ENCODE results near the gene ANO2. TPM values are rescaled to one million over a fixed set of nuclear protein-coding genes. Genes with fewer than 3 reads are reported as not detected.
A peak's percentile ranks its signal among the peaks of the same experiment; 100 is the strongest.

The ANO2 gene
- total RNA-seq, result not detected

- H3K4me1 Mint-ChIP-seq (ENCODE audit: low read depth), result peaks cover 2% of the 10 kb centered on the region
- H3K27me3 Mint-ChIP-seq (ENCODE audit: low read depth), result peaks cover 66% of the 10 kb centered on the region
- no peaks in the 10 kb centered on the region for H3K36me3 Mint-ChIP-seq (ENCODE audit: insufficient read depth)
- DNase-seq (no peak), ATAC-seq (peak in 1 of 2 donors; percentile 62)
- H3K9me3 Mint-ChIP-seq, result no peaks in the 10 kb centered on the region
- H3K4me3 Mint-ChIP-seq, result no peak within 1 kb of the TSS
These were observed at the start of gene ANO2 for GRCh38 chr12:5945071-5946008. Gene ANO2 (minus strand): TSS chr12:5945259. CDS start chr12:5945217, 42 bp downstream.

- no peaks in the 10 kb centered on the region for H3K9me3 Mint-ChIP-seq
- no peak overlapping the region for H3K4me3 Mint-ChIP-seq
- H3K36me3 Mint-ChIP-seq (ENCODE audit: insufficient read depth), result no peaks in the 10 kb centered on the region
- peaks cover 7% of the 10 kb centered on the region for H3K27me3 Mint-ChIP-seq (ENCODE audit: low read depth)
- H3K4me1 Mint-ChIP-seq (ENCODE audit: low read depth), result no peaks in the 10 kb centered on the region
- ATAC-seq, result no peak
- no peak for DNase-seq
These were observed 44.6 kb upstream of the ANO2 start for GRCh38 chr12:5989621-5990020.

GRCh38 chr12:5988659-5989116 is 43.6 kb upstream of the ANO2 start:
- no peak overlapping the region for H3K4me3 Mint-ChIP-seq
- ATAC-seq, result peak; percentile 89 to 93
- H3K9me3 Mint-ChIP-seq, result no peaks in the 10 kb centered on the region
- H3K36me3 Mint-ChIP-seq (ENCODE audit: insufficient read depth), result no peaks in the 10 kb centered on the region
- DNase-seq, result peak; percentile 59
- H3K4me1 Mint-ChIP-seq (ENCODE audit: low read depth), result no peaks in the 10 kb centered on the region
- no peaks in the 10 kb centered on the region for H3K27me3 Mint-ChIP-seq (ENCODE audit: low read depth)

GRCh38 chr12:5988088-5988487 is 43.0 kb upstream of the ANO2 start:
- ATAC-seq (no peak), DNase-seq (no peak)
- Mint-ChIP-seq H3K4me1 (ENCODE audit: low read depth) (no peaks in the 10 kb centered on the region), H3K9me3 (no peaks in the 10 kb centered on the region), H3K4me3 (no peak overlapping the region), H3K27me3 (ENCODE audit: low read depth) (no peaks in the 10 kb centered on the region), H3K36me3 (ENCODE audit: insufficient read depth) (no peaks in the 10 kb centered on the region)

GRCh38 chr12:5987573-5987972 is 42.5 kb upstream of the ANO2 start:
- Mint-ChIP-seq H3K4me1 (ENCODE audit: low read depth) (no peaks in the 10 kb centered on the region), H3K4me3 (no peak overlapping the region), H3K36me3 (ENCODE audit: insufficient read depth) (no peaks in the 10 kb centered on the region), H3K27me3 (ENCODE audit: low read depth) (no peaks in the 10 kb centered on the region), H3K9me3 (no peaks in the 10 kb centered on the region)
- ATAC-seq, result no peak
- DNase-seq, result no peak

- Mint-ChIP-seq H3K9me3 (no peaks in the 10 kb centered on the region), H3K27me3 (ENCODE audit: low read depth) (peaks cover 3% of the 10 kb centered on the region)
- no peak for ATAC-seq
These were observed 40.4 kb upstream of the ANO2 start for GRCh38 chr12:5985471-5985870.

GRCh38 chr12:5984873-5985272 is 39.8 kb upstream of the ANO2 start:
- ATAC-seq, result no peak
- H3K4me3 Mint-ChIP-seq, result no peak overlapping the region
- H3K4me1 Mint-ChIP-seq (ENCODE audit: low read depth), result no peaks in the 10 kb centered on the region
- H3K27me3 Mint-ChIP-seq (ENCODE audit: low read depth), result peaks cover 3% of the 10 kb centered on the region
- H3K9me3 Mint-ChIP-seq, result no peaks in the 10 kb centered on the region
- H3K36me3 Mint-ChIP-seq (ENCODE audit: insufficient read depth), result no peaks in the 10 kb centered on the region
- no peak for DNase-seq

More at GRCh38 chr12:5985471-5985870, 40.4 kb upstream of the ANO2 start:
- Mint-ChIP-seq H3K4me1 (ENCODE audit: low read depth) (no peaks in the 10 kb centered on the region), H3K4me3 (no peak overlapping the region), H3K36me3 (ENCODE audit: insufficient read depth) (no peaks in the 10 kb centered on the region)
- DNase-seq, result no peak

- no peak for ATAC-seq
- no peak for DNase-seq
- no peaks in the 10 kb centered on the region for H3K4me1 Mint-ChIP-seq (ENCODE audit: low read depth)
- no peaks in the 10 kb centered on the region for H3K9me3 Mint-ChIP-seq
- H3K4me3 Mint-ChIP-seq, result no peak overlapping the region
- H3K36me3 Mint-ChIP-seq (ENCODE audit: insufficient read depth), result no peaks in the 10 kb centered on the region
- peaks cover 3% of the 10 kb centered on the region for H3K27me3 Mint-ChIP-seq (ENCODE audit: low read depth)
These were observed 37.0 kb upstream of the ANO2 start for GRCh38 chr12:5982106-5982505.

GRCh38 chr12:5977556-5977955 is 32.5 kb upstream of the ANO2 start:
- H3K36me3 Mint-ChIP-seq (ENCODE audit: insufficient read depth), result no peaks in the 10 kb centered on the region

GRCh38 chr12:5976711-5977110 is 31.7 kb upstream of the ANO2 start:
- ATAC-seq (no peak), DNase-seq (no peak)
- Mint-ChIP-seq H3K4me3 (no peak overlapping the region), H3K4me1 (ENCODE audit: low read depth) (no peaks in the 10 kb centered on the region), H3K36me3 (ENCODE audit: insufficient read depth) (no peaks in the 10 kb centered on the region), H3K27me3 (ENCODE audit: low read depth) (peaks cover 18% of the 10 kb centered on the region), H3K9me3 (no peaks in the 10 kb centered on the region)

More at GRCh38 chr12:5977556-5977955, 32.5 kb upstream of the ANO2 start:
- DNase-seq (no peak), ATAC-seq (no peak)
- Mint-ChIP-seq H3K9me3 (no peaks in the 10 kb centered on the region), H3K27me3 (ENCODE audit: low read depth) (peaks cover 16% of the 10 kb centered on the region), H3K4me1 (ENCODE audit: low read depth) (no peaks in the 10 kb centered on the region), H3K4me3 (no peak overlapping the region)

GRCh38 chr12:5976196-5976595 is 31.1 kb upstream of the ANO2 start:
- ATAC-seq, result no peak
- no peaks in the 10 kb centered on the region for H3K4me1 Mint-ChIP-seq (ENCODE audit: low read depth)
- H3K36me3 Mint-ChIP-seq (ENCODE audit: insufficient read depth), result no peaks in the 10 kb centered on the region
- no peak for DNase-seq
- H3K4me3 Mint-ChIP-seq, result no peak overlapping the region
- H3K9me3 Mint-ChIP-seq, result no peaks in the 10 kb centered on the region
- H3K27me3 Mint-ChIP-seq (ENCODE audit: low read depth), result peaks cover 17% of the 10 kb centered on the region

GRCh38 chr12:5973461-5974115 is 28.5 kb upstream of the ANO2 start:
- peaks cover 30% of the 10 kb centered on the region for H3K27me3 Mint-ChIP-seq (ENCODE audit: low read depth)
- DNase-seq, result no peak

GRCh38 chr12:5972387-5972786 is 27.3 kb upstream of the ANO2 start:
- Mint-ChIP-seq H3K27me3 (ENCODE audit: low read depth) (peaks cover 30% of the 10 kb centered on the region), H3K4me3 (no peak overlapping the region), H3K36me3 (ENCODE audit: insufficient read depth) (no peaks in the 10 kb centered on the region), H3K9me3 (no peaks in the 10 kb centered on the region), H3K4me1 (ENCODE audit: low read depth) (no peaks in the 10 kb centered on the region)
- ATAC-seq (no peak), DNase-seq (no peak)

More at GRCh38 chr12:5973461-5974115, 28.5 kb upstream of the ANO2 start:
- no peaks in the 10 kb centered on the region for H3K36me3 Mint-ChIP-seq (ENCODE audit: insufficient read depth)
- H3K4me3 Mint-ChIP-seq, result no peak overlapping the region
- no peaks in the 10 kb centered on the region for H3K9me3 Mint-ChIP-seq
- no peaks in the 10 kb centered on the region for H3K4me1 Mint-ChIP-seq (ENCODE audit: low read depth)
- no peak for ATAC-seq

- ATAC-seq (no peak), DNase-seq (no peak)
- H3K27me3 Mint-ChIP-seq (ENCODE audit: low read depth), result peaks cover 28% of the 10 kb centered on the region
- no peaks in the 10 kb centered on the region for H3K4me1 Mint-ChIP-seq (ENCODE audit: low read depth)
- H3K4me3 Mint-ChIP-seq, result no peak overlapping the region
- H3K36me3 Mint-ChIP-seq (ENCODE audit: insufficient read depth), result no peaks in the 10 kb centered on the region
- no peaks in the 10 kb centered on the region for H3K9me3 Mint-ChIP-seq
These were observed 26.3 kb upstream of the ANO2 start for GRCh38 chr12:5971194-5971850.
